MM.1S (cell line): Measurements from ENCODE around the gene RIPK4.
A peak's percentile ranks its signal among the peaks of the same experiment; 100 is the strongest.

Experiments
- DNase-seq: peaks from one replicate; pipeline ENCODE4 v3.0.0-alpha.2; 2015
- H2AFZ ChIP-seq: fragments of 300-600 bp; sonication (generic); 2 replicates; pipeline ENCODE4 v1.6.0; 2016; ENCODE audit warnings: antibody characterized with exemption, low read length
- H3F3A ChIP-seq: fragments of 300-600 bp; sonication (generic); 2 replicates; pipeline ENCODE4 v1.6.1; 2016; ENCODE audit warnings: mild to moderate bottlenecking, antibody characterized with exemption, low read length, moderate library complexity, mixed read lengths; ENCODE audit not compliant: insufficient read depth
- H3K27ac ChIP-seq: fragments of 300-600 bp; sonication (generic); 2 replicates; pipeline ENCODE4 v1.5.1; 2016; ENCODE audit warnings: mild to moderate bottlenecking, low read length
- H3K27me3 ChIP-seq: fragments of 300-600 bp; sonication (generic); replicated peaks from 2 replicates; pipeline ENCODE4 v1.6.0; 2016; ENCODE audit warnings: low read length; ENCODE audit not compliant: insufficient read depth
- H3K36me3 ChIP-seq: fragments of 300-600 bp; sonication (generic); replicated peaks from 2 replicates; pipeline ENCODE4 v1.6.1; 2016; ENCODE audit warnings: mild to moderate bottlenecking, low read length, mixed read lengths; ENCODE audit not compliant: insufficient read depth
- H3K4me1 ChIP-seq: fragments of 300-600 bp; sonication (generic); 2 replicates; pipeline ENCODE4 v1.6.1; 2016; ENCODE audit warnings: low read length, mixed read lengths
- H3K4me2 ChIP-seq: fragments of 300-600 bp; sonication (generic); 2 replicates; pipeline ENCODE4 v1.6.0; 2016; ENCODE audit warnings: low read depth, low read length
- H3K4me3 ChIP-seq: fragments of 300-600 bp; sonication (generic); 2 replicates; pipeline ENCODE4 v1.5.1; 2016; ENCODE audit warnings: low read length, mixed read lengths
- H3K79me2 ChIP-seq: fragments of 300-600 bp; sonication (generic); 2 replicates; pipeline ENCODE4 v1.6.1; 2016; ENCODE audit warnings: mixed run types, low read length, mixed read lengths
- H3K9ac ChIP-seq: fragments of 300-600 bp; sonication (generic); 2 replicates; pipeline ENCODE4 v1.6.1; 2016; ENCODE audit warnings: low read length, mixed read lengths
- H3K9me2 ChIP-seq: fragments of 300-600 bp; sonication (generic); replicated peaks from 2 replicates; pipeline ENCODE4 v1.6.1; 2016; ENCODE audit warnings: mild to moderate bottlenecking, low read length, mixed read lengths; ENCODE audit not compliant: insufficient read depth
- H3K9me3 ChIP-seq: fragments of 300-600 bp; sonication (generic); replicated peaks from 2 replicates; pipeline ENCODE4 v1.6.1; 2016; ENCODE audit warnings: mild to moderate bottlenecking, low read length, mixed read lengths; ENCODE audit not compliant: insufficient read depth
- H4K20me1 ChIP-seq: fragments of 300-600 bp; sonication (generic); 2 replicates; pipeline ENCODE4 v1.6.1; 2016; ENCODE audit warnings: mild to moderate bottlenecking, low read length, moderate library complexity, mixed read lengths; ENCODE audit not compliant: insufficient read depth
- EZH2 ChIP-seq: fragments of 300-600 bp; sonication (generic); optimal IDR thresholded peaks from 2 replicates; pipeline ENCODE3; 2017; ENCODE audit warnings: low read depth, mild to moderate bottlenecking, antibody characterized with exemption, low read length, mixed read lengths
- EZH2phosphoT487 ChIP-seq: fragments of 300-600 bp; sonication (generic); IDR thresholded peaks from 2 replicates; pipeline ENCODE4 v1.6.1; 2018; ENCODE audit warnings: antibody characterized with exemption, low read length
- TF ChIP-seq, protein P1 (sequence below): fragments of 300-600 bp; sonication (generic); IDR thresholded peaks from 2 replicates; pipeline ENCODE4 v1.5.1; 2016; ENCODE audit warnings: antibody characterized with exemption, low read length, mixed read lengths

The RIPK4 gene

DNA sequence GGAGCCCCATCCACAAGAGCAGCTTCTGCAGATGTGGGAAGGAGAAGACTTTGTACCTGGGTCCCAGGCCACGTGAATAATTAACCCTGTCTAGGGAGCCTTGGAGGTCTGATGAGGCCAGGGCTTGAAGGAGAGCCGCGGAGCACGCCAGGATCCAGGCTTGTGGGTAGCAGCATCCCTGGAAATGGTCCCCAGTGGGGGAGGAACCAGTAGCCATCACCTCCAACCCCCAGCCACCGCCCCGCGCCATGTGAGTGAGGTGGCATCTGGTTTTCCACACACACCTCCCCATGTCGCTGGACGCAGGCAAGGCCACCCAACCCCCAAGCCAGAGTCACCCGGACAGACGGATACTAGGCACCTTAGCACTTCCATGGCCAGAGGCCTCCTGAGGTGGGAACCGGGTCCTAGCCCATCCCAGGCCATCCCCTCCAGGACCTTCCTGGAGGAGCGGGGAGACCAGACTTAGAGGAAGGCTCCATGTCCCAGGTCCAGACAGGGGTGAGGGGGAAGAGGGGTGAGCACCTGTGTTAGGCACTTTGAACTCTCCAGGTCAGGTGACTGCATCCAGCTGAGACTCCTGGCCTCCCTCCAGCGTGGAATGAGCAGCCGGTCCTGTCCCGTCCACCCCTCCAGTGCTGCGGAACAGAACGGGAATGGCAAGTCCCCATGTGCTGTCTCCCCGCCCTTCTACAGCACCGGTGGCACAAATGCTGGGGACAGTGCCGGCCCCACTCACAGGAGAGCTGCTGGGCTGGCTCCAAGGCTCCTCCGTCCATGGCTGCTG, 53.2 kb downstream of the RIPK4 start:
- H3K4me1 ChIP-seq: no peaks in the 10 kb centered on the region
- peaks cover 87% of the 10 kb centered on the region for H3K27me3 ChIP-seq
- H3K27ac ChIP-seq: no peak overlapping the region

DNA sequence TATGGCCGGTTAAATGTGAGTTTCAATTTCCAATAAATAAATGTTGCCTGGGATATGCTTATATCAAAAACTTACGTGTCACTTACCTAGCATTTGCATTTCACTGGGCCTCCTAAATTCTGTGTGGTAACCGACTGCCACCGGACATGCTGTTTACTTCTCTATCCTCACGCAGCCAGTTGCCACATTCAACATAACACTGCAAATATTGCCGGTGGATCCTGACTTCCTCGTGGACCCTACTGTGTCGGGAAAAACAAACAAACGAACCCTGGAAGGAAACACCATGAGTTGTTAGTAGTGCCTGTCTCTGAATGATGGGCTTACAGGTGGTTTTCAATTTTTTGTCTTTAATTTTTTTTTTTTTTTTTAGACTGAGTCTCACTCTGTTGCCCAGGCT, 54.1 kb downstream of the RIPK4 start:
- H3K27ac ChIP-seq: no peak overlapping the region
- no peaks in the 10 kb centered on the region for H4K20me1 ChIP-seq
- no peak for DNase-seq
- H3K79me2 ChIP-seq: no peaks in the 10 kb centered on the region
- H3K9me3 ChIP-seq: no peaks in the 10 kb centered on the region
- H3K9me2 ChIP-seq: no peaks in the 10 kb centered on the region
- no peak overlapping the region for H3K9ac ChIP-seq
- H3F3A ChIP-seq: no peaks in the 10 kb centered on the region
- H3K4me1 ChIP-seq: no peaks in the 10 kb centered on the region
- H3K27me3 ChIP-seq: peaks cover 77% of the 10 kb centered on the region
- H2AFZ ChIP-seq: no peak overlapping the region
- TF ChIP-seq, protein P1, sequence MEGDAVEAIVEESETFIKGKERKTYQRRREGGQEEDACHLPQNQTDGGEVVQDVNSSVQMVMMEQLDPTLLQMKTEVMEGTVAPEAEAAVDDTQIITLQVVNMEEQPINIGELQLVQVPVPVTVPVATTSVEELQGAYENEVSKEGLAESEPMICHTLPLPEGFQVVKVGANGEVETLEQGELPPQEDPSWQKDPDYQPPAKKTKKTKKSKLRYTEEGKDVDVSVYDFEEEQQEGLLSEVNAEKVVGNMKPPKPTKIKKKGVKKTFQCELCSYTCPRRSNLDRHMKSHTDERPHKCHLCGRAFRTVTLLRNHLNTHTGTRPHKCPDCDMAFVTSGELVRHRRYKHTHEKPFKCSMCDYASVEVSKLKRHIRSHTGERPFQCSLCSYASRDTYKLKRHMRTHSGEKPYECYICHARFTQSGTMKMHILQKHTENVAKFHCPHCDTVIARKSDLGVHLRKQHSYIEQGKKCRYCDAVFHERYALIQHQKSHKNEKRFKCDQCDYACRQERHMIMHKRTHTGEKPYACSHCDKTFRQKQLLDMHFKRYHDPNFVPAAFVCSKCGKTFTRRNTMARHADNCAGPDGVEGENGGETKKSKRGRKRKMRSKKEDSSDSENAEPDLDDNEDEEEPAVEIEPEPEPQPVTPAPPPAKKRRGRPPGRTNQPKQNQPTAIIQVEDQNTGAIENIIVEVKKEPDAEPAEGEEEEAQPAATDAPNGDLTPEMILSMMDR: no peak
- TF ChIP-seq EZH2 (no peak), EZH2phosphoT487 (no peak)
- H3K4me2 ChIP-seq: no peak overlapping the region
- no peaks in the 10 kb centered on the region for H3K36me3 ChIP-seq
- H3K4me3 ChIP-seq: no peak overlapping the region

More for the DNA sequence above, 53.2 kb downstream of the RIPK4 start:
- Histone ChIP-seq H3K4me3 (no peak overlapping the region), H4K20me1 (no peaks in the 10 kb centered on the region), H2AFZ (no peak overlapping the region), H3K79me2 (no peaks in the 10 kb centered on the region), H3K9me2 (no peaks in the 10 kb centered on the region), H3K9ac (no peak overlapping the region), H3K36me3 (no peaks in the 10 kb centered on the region), H3K4me2 (no peak overlapping the region), H3K9me3 (no peaks in the 10 kb centered on the region), H3F3A (no peaks in the 10 kb centered on the region)
- TF ChIP-seq, protein P1: no peak
- TF ChIP-seq EZH2 (no peak), EZH2phosphoT487 (no peak)
- no peak for DNase-seq

DNA sequence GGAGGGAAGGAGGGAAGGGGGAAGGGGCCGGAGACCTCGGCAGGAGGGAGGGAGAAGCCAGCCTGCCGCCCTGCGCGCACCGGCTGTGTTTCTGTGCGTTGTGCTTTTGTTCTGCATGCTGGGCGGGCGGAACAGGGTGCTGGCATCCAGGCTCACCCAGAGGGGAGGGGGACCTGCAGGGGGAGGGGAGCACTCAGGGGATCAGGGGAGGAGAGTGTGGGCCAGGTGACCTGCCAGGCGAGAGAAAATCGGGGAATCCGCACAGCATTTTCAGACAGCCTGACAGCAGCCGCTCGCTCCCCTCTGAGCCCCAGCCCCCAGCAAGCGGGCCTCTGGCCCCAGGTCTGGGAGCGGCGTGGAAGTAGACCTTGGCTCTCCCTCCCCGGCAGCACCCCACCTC, 54.7 kb downstream of the RIPK4 start:
- no peak overlapping the region for H3K4me2 ChIP-seq
- H3K27me3 ChIP-seq: peaks cover 72% of the 10 kb centered on the region
- no peaks in the 10 kb centered on the region for H3K36me3 ChIP-seq
- H2AFZ ChIP-seq: no peak overlapping the region
- H3K9ac ChIP-seq: no peak overlapping the region
- no peaks in the 10 kb centered on the region for H3F3A ChIP-seq
- TF ChIP-seq EZH2phosphoT487: no peak
- peak; percentile 26 for TF ChIP-seq EZH2
- TF ChIP-seq, protein P1: no peak
- H3K4me1 ChIP-seq: no peaks in the 10 kb centered on the region
- no peaks in the 10 kb centered on the region for H3K79me2 ChIP-seq
- H3K9me2 ChIP-seq: no peaks in the 10 kb centered on the region
- no peaks in the 10 kb centered on the region for H3K9me3 ChIP-seq
- DNase-seq: no peak
- H3K27ac ChIP-seq: no peak overlapping the region
- no peaks in the 10 kb centered on the region for H4K20me1 ChIP-seq
- no peak overlapping the region for H3K4me3 ChIP-seq
